Stimulated activated naive B cell treated with anti-CD40 and anti-IgM and Interleukin-4, amounts not matched to agents 10 μg/mL and 1 μg/mL and 100 μg/mL, for 72 hours (primary cell): ENCODE measurements around the gene ARHGEF6.

Source experiments
- ATAC-seq, 2 donors: fragments of 150-1000 bp; cut with Tn5 transposase; replicated peaks; 2 replicates each; pipeline ENCODE4 v1.10.0; 2021; ENCODE audit warnings: moderate library complexity in 1 of 2
- DNase-seq: peaks from one replicate; pipeline ENCODE4 v3.0.0; 2021
- H3K27ac Mint-ChIP-seq: one replicate; pipeline ENCODE4 v1.8.0; 2022; ENCODE audit warnings: mild to moderate bottlenecking, mixed read lengths
- H3K27me3 Mint-ChIP-seq, 2 donors: one replicate each; pipeline ENCODE4 v1.8.0; 2022; ENCODE audit warnings: mixed read lengths in 2 of 2
- H3K36me3 Mint-ChIP-seq, 2 donors: one replicate each; pipeline ENCODE4 v1.8.0; 2022; ENCODE audit warnings: mixed read lengths in 2 of 2, mild to moderate bottlenecking in 1 of 2
- H3K4me1 Mint-ChIP-seq, 2 donors: one replicate each; pipeline ENCODE4 v1.8.0; 2022; ENCODE audit warnings: mixed read lengths in 2 of 2, mild to moderate bottlenecking in 1 of 2
- H3K4me3 Mint-ChIP-seq, 2 donors: one replicate each; pipeline ENCODE4 v1.8.0; 2022; ENCODE audit warnings: mild to moderate bottlenecking in 2 of 2, mixed read lengths in 2 of 2, moderate library complexity in 1 of 2
- H3K9me3 Mint-ChIP-seq, 2 donors: one replicate each; pipeline ENCODE4 v1.8.0; 2022; ENCODE audit warnings: mixed read lengths in 2 of 2, mild to moderate bottlenecking in 1 of 2

ARHGEF6 gene

GRCh38 chrX:136714626-136715599, 65.8 kb downstream of the ARHGEF6 start:
- Mint-ChIP-seq H3K27ac (peak overlapping the region; percentile 57), H3K36me3 (no peaks in the 10 kb centered on the region), H3K4me3 (peak overlapping the region; percentile 20 to 55), H3K9me3 (no peaks in the 10 kb centered on the region), H3K4me1 (peaks cover 15 to 39% of the 10 kb centered on the region in 2 donors), H3K27me3 (no peaks in the 10 kb centered on the region)
- DNase-seq: no peak
- peak; percentile 88 to 89 for ATAC-seq

DNA sequence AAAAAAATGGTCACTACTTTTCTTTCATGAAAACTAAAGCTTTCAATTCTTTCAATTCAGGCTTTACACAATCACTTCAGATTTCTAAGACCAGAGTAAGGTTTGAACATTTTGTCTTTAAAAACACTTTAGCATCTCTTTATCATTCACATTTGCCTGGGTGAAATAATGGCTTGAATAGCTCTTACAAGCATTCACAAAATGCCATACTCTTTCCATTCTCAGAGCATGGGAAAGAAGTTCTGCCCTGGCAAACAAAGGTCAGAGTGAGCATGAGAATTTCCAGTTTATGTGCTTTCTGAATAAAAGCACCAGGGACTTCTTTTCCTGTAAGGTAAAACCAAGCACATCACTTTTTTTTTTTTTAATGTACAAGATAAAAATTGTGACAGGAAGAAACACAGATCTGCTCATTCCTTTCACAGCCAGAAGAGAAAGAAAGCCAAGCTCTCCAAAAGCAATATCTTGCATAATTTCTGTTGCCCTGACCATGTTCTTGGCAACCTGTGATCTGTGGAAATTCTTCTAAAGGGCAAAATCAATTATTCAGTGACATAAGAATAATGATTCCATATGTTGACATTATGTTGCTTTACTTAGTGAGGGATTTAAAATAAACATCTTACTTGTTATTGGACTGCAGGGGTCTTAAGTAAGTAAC, 68.0 kb downstream of the ARHGEF6 start:
- Mint-ChIP-seq H3K27ac (no peak overlapping the region), H3K9me3 (no peaks in the 10 kb centered on the region), H3K4me1 (peaks cover 17 to 39% of the 10 kb centered on the region in 2 donors), H3K36me3 (no peaks in the 10 kb centered on the region), H3K27me3 (no peaks in the 10 kb centered on the region), H3K4me3 (no peak overlapping the region)
- ATAC-seq: no peak
- DNase-seq: no peak

DNA sequence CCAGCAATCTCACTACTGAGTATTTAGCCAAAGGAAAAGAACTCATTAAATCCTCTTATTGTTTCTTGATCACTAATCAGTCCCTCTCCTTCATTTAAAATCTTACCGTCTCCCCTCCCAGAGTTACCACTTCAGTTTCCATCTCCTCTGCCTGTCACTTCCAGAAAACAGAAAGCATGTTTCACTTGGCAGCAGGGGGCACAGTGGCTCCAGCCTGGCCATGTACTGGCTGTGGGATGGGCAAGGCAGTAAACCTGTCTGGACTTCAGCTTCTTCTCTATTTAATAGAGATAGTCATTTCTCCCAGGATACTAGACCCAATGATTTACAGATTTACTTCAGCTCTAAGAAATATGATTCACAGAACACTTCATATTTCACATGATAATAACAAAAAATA, 69.6 kb downstream of the ARHGEF6 start:
- no peak overlapping the region for H3K27ac Mint-ChIP-seq
- no peaks in the 10 kb centered on the region for H3K36me3 Mint-ChIP-seq
- no peak overlapping the region for H3K4me3 Mint-ChIP-seq
- no peaks in the 10 kb centered on the region for H3K9me3 Mint-ChIP-seq
- no peaks in the 10 kb centered on the region for H3K27me3 Mint-ChIP-seq
- ATAC-seq (peak; percentile 38 to 45), DNase-seq (no peak)
- peaks cover 12 to 29% of the 10 kb centered on the region in 2 donors for H3K4me1 Mint-ChIP-seq

GRCh38 chrX:136710325-136710951, 70.3 kb downstream of the ARHGEF6 start:
- Mint-ChIP-seq H3K4me3 (peak overlapping the region in 1 of 2 donors; percentile 53), H3K36me3 (no peaks in the 10 kb centered on the region), H3K4me1 (peaks cover 11 to 25% of the 10 kb centered on the region in 2 donors), H3K27me3 (no peaks in the 10 kb centered on the region), H3K9me3 (no peaks in the 10 kb centered on the region), H3K27ac (peak overlapping the region; percentile 88)
- DNase-seq: no peak
- peak; percentile 77 for ATAC-seq

DNA sequence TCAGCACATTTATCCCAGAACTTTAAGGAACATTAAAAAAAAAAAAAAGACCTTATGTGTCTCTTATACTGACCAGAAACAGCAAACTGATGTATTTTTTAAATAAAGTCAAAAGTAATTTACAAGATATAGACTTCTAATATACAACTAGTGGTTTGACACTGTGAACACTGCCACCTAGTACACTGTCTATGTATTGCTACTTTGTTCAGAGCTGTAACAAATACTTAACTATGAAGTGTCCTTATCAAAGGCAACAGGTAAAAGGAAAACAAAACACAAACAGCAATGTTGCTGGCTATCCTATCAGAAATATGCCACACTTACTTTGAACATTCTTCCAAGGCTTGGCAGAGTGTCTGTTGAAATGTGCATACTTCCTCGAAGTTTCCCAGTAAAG, 72.4 kb downstream of the ARHGEF6 start:
- DNase-seq (no peak), ATAC-seq (no peak)
- Mint-ChIP-seq H3K36me3 (peaks cover 0 to 9% of the 10 kb centered on the region in 2 donors), H3K4me3 (no peak overlapping the region), H3K27ac (no peak overlapping the region), H3K27me3 (no peaks in the 10 kb centered on the region), H3K4me1 (peaks cover 8 to 11% of the 10 kb centered on the region in 2 donors), H3K9me3 (no peaks in the 10 kb centered on the region)

DNA sequence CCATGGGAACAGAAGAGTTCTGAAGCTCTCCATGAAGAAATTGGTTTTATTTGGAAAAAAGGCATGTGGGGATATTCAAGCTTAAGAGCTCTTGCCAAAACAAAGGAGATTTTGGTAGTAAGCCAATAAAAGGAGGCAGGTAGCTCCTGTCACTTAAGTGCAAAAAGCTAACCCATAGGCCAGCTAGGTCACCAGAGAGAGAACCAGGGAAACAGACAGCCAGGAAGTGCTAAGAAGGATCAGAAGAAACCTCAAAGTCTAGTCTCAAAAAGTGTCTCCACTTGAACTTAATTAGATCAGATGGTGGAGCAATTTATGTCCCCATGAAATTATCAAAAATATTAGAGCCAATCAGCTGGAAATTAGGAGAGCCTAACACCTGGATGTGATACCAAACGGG, 83.6 kb downstream of the ARHGEF6 start:
- DNase-seq (no peak), ATAC-seq (no peak)
- Mint-ChIP-seq H3K4me3 (no peak overlapping the region), H3K27ac (no peak overlapping the region), H3K27me3 (no peaks in the 10 kb centered on the region), H3K36me3 (peaks cover 19 to 24% of the 10 kb centered on the region in 2 donors), H3K9me3 (peaks cover 5 to 7% of the 10 kb centered on the region in 2 donors), H3K4me1 (peaks cover 6 to 8% of the 10 kb centered on the region in 2 donors)

GRCh38 chrX:136694431-136695087, 86.2 kb downstream of the ARHGEF6 start:
- Mint-ChIP-seq H3K4me3 (no peak overlapping the region), H3K27ac (peak overlapping the region; percentile 47), H3K27me3 (no peaks in the 10 kb centered on the region), H3K36me3 (peaks cover 8 to 14% of the 10 kb centered on the region in 2 donors), H3K4me1 (peaks cover 13 to 20% of the 10 kb centered on the region in 2 donors), H3K9me3 (peaks cover 1 to 3% of the 10 kb centered on the region in 2 donors)
- ATAC-seq (peak; percentile 77), DNase-seq (no peak)

DNA sequence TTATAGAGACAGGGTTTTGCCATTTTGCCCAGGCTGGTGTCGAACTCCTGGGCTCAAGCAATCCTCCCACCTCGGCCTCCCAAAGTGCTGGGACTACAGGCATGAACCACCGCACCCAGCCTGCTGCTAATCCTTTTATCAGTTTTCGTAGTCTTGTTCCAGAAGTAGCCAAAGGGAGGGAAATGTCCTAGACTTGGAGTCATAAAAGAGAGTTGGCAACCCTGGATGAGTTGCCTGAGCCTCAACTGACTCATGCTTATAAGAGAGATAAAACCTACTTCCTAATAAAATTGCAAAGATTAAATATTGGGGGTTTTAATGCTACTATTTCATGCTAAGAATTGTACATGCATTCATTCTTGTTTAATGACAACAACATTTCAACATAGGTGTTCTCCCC, 88.5 kb downstream of the ARHGEF6 start:
- Mint-ChIP-seq H3K27me3 (peaks cover 0 to 5% of the 10 kb centered on the region in 2 donors), H3K36me3 (peaks cover 7 to 12% of the 10 kb centered on the region in 2 donors), H3K9me3 (no peaks in the 10 kb centered on the region), H3K4me1 (peaks cover 15 to 27% of the 10 kb centered on the region in 2 donors), H3K27ac (no peak overlapping the region), H3K4me3 (no peak overlapping the region)
- DNase-seq: no peak
- ATAC-seq: no peak

DNA sequence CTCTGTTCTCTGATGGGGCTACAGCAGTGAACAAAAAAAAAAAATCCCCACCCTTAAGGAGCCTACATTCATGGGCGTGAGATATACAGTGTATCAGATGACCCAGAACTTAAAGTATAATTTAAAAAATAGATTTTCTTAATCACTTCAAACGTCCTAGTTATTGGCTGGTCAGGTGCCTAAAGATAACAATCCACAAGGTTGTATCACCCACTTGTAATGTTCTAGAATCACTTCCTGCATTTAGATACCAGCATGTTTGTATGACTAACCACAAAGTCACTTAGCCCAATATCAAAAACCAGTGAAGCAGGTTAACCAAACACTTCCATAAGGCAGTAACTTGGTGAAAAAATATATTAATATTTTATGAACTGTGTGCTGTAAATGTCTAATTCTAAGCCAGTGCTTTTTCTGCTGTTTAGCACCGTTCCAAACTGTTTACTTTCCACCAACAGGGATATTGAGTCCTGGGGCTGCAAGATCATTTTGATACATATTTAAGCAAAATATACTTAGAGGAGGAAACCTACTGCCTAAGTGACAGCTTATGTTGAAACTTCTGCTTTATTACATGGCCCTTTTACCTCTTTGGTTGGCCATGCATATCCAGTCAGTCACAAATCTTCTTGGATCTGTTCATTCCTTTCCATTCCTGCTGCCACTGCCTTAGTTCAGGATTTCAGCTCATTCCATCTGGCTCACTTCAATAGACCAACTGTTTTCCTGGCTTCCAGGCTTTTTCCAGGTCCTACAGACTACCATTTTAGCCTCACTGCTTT, 89.5 kb downstream of the ARHGEF6 start:
- H3K4me3 Mint-ChIP-seq: no peak overlapping the region
- H3K27ac Mint-ChIP-seq: no peak overlapping the region

DNA sequence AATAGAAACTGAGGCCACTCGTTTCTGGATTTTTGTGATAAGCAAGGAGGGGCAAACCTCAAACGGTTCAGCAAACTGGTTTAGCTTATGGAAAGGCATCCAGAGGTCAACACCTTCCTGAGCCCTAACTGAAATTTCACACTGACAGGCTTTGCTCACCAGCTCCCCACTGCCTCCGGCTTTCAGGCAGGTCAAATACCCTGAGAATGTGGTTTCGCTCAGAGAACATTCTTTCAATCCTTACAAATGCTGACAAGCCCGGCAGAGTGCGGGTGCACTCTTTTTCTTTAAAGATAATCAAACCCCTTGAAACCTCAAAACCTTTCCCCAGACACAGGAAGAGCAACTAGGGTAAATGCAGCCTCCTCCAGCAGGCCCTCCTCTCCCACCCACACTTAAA, 91.3 kb downstream of the ARHGEF6 start:
- H3K4me3 Mint-ChIP-seq: no peak overlapping the region
- H3K27ac Mint-ChIP-seq: no peak overlapping the region
- no peaks in the 10 kb centered on the region for H3K9me3 Mint-ChIP-seq
- peaks cover 12 to 27% of the 10 kb centered on the region in 2 donors for H3K4me1 Mint-ChIP-seq
- ATAC-seq (no peak), DNase-seq (no peak)
- H3K36me3 Mint-ChIP-seq: peaks cover 6 to 7% of the 10 kb centered on the region in 2 donors
- peaks cover 0 to 5% of the 10 kb centered on the region in 2 donors for H3K27me3 Mint-ChIP-seq

More for the DNA sequence above, 89.5 kb downstream of the ARHGEF6 start:
- no peak for DNase-seq
- Mint-ChIP-seq H3K4me1 (peaks cover 15 to 30% of the 10 kb centered on the region in 2 donors), H3K27me3 (peaks cover 0 to 5% of the 10 kb centered on the region in 2 donors), H3K9me3 (no peaks in the 10 kb centered on the region), H3K36me3 (peaks cover 7 to 9% of the 10 kb centered on the region in 2 donors)
- ATAC-seq: peak; percentile 52 to 62

GRCh38 chrX:136687457-136687856, 93.3 kb downstream of the ARHGEF6 start:
- DNase-seq (no peak), ATAC-seq (peak; percentile 76 to 78)
- Mint-ChIP-seq H3K9me3 (no peaks in the 10 kb centered on the region), H3K36me3 (peaks cover 6 to 7% of the 10 kb centered on the region in 2 donors), H3K27me3 (peaks cover 0 to 5% of the 10 kb centered on the region in 2 donors), H3K4me3 (no peak overlapping the region), H3K4me1 (peaks cover 9 to 22% of the 10 kb centered on the region in 2 donors), H3K27ac (no peak overlapping the region)

- H3K27ac Mint-ChIP-seq: no peak overlapping the region
- no peaks in the 10 kb centered on the region for H3K9me3 Mint-ChIP-seq
- peaks cover 2 to 10% of the 10 kb centered on the region in 2 donors for H3K4me1 Mint-ChIP-seq
- no peak overlapping the region for H3K4me3 Mint-ChIP-seq
- H3K27me3 Mint-ChIP-seq: peaks cover 0 to 5% of the 10 kb centered on the region in 2 donors
- H3K36me3 Mint-ChIP-seq: peaks cover 2 to 5% of the 10 kb centered on the region in 2 donors
- ATAC-seq (no peak), DNase-seq (no peak)
Observed at GRCh38 chrX:136684120-136684519, 96.6 kb downstream of the ARHGEF6 start.

- H3K36me3 Mint-ChIP-seq: peaks cover 0 to 3% of the 10 kb centered on the region in 2 donors
- no peak for ATAC-seq
Observed at GRCh38 chrX:136679531-136679930, 101.2 kb downstream of the ARHGEF6 start.

More at GRCh38 chrX:136679531-136679930, 101.2 kb downstream of the ARHGEF6 start:
- DNase-seq: no peak
- no peak overlapping the region for H3K4me3 Mint-ChIP-seq
- H3K27me3 Mint-ChIP-seq: no peaks in the 10 kb centered on the region
- H3K9me3 Mint-ChIP-seq: no peaks in the 10 kb centered on the region
- no peak overlapping the region for H3K27ac Mint-ChIP-seq
- peaks cover 1 to 4% of the 10 kb centered on the region in 2 donors for H3K4me1 Mint-ChIP-seq
